Measurements from ENCODE around the gene CCNF.
"Not testable (repeated sequence)": the region's sequence is repeated elsewhere in the genome, so short reads cannot be mapped to it uniquely, and the experiment has no call there.

CCNF gene

DNA sequence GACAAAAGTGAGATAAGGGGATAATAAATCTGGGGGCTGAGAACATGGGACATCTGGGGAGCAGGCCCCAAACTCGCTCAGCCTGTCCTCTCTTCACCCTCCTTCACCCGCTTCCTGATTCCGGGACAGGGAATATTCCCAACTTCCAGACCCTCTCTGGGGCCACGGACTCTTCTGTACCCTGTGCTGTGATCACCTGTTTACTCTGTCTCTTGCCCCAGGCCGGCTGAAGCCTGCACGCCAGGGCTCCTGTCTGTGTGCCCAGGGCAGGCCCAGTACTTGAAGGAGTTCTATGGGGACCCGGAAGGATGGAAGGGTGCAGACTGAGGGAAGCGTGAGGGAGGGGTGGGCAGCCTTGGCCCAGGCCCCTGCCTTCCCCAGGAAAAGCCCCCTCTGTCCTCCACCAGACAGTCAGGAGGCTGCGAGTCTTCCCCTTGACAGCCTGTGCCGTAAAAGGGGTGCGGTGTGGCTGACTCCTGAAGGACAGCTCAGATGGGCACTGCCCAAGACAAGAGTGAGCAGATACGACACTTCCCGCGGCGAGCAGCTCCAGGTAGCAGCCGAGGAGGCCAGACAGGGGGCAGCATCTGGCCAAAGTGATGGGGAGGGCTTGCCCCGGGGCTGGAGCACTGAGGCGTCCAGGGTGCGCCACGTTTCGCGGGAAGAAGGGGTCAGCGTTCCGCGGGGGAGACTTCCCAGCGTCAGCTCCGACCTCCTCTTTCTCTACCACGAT, 1.0 kb upstream of the CCNF start:
- DNase-seq (ENCODE audit: low read depth, low spot score) = peak; percentile 74

DNA sequence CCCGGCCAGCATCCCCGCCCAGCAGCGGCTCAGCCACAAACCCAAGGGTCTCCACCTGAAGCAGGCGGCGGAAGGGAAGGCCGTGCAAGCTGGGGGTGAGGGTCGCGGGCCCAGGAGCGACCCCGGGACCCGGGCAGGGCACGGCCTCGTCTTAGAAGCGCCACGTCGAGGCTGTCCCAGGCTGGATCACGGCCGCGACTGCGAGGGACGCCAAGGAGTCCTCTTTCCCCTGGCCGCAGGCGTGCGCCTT, 538 bp upstream of the CCNF start:
- DNase-seq (ENCODE audit: low read depth, low spot score) = no peak

DNA sequence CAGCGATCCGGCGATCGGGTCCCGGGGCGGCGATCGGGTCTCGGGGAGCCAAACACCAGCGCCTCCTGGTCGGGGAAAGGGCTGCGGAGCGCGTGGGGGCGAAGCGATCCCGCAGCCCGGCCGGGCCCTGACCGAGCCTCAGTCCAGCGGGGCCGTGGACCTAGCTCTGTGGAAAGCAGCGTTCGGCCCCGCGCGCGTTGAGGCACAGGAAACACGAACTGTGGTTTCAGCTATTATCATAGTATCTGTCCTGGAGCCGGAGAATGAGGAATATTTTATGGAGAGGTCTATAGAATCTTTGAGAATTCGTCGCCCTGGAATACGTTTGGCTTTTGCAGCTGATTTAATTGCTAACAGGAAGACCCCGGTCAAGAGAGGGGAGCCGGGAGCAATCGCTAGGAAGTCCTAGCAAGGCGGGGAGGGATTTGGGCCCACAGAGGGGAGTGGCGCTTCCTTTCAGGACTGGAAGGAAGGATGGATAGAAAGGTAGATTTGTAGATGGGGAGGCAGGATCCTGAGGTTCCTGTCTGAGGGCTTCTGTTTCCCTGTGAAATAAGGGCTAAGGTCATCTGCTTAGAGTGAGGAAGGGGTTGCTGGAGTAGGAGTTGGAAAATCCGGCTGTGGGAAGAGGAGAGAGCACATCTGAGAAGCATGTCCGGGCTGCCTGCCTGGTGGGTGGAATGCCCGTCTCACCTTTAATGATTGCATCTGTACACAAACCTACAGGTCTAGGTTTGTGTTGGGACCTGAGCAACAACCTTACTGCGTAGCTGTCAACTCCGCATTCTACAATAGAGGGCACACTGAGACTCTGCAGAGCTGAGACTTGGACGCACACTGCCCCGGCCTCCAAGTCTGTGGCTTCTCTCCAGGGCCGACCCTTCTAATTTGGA, 770 bp downstream of the CCNF start:
- DNase-seq (ENCODE audit: low read depth, low spot score) = peak; percentile 40

DNA sequence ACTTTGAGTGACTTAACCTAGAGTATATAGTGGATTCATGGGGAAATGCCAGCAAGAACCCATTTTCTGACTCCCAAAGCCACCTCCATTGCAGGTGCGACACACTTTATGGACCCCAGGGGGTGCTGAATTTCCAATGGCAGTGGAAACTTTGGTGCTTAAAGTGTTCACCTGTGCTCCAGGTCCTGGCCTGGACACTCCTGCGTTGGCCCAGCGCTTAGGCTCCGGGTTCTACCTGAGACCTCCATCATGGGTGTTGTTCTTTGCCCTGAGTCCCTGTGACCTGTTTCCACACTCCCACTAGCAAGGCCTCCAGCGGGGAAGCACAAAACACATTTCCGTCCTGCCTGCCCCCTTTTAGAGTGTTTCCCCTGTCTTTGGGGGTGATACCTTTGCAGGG, 3.0 kb downstream of the CCNF start:
- DNase-seq (ENCODE audit: low read depth, low spot score) = no peak

DNA sequence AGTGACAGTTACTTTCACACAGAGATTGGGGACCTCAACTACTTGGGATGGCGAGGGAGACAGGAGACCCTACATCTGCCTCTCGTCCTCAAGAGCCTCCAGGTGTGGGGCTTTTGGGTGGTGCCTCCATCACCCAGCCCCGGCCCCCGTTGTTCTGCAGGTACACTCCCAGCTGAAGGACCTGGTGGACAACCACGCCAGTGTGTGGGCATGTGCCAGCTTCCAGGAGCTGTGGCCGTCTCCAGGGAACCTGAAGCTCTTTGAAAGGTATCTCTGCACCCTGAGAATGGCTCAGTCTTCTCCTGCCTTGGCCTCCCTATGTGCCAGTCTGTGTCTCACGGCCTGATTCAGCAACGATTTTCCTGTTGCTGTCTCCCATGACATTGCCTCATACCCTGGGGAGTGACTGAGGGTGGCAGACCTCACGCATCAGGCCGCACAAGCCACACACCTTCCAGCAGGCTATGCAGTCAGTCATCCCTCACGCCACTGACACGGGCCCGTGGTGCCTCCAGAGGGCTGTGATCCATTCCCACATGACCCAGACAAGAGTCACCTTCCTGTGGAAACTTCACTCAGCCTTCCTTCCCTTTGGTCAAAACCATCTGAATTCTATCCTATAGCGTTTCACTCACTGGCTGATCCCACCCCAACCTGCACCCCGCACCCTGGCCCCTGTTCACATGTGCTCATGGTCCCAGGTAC, 3.7 kb downstream of the CCNF start:
- DNase-seq (ENCODE audit: low read depth, low spot score) = no peak

DNA sequence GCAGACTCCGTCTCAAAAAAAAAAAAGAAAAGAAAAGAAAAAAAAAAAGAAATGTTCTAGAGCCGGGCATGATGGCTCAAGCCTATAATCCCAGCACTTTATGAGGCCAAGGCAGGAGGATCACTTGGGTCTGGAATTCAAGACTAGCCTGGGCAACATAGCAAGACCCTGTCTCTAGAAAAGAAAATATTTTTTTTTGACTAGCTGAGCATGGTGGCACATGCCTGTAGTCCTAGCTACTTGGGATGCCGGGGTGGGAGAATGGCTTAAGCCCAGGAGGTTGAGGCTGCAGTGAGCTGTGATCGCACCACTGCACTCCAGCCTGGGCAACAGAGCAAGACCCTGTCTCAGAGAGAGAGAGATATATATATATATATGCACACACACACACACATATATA, 6.0 kb downstream of the CCNF start:
- DNase-seq (ENCODE audit: low read depth, low spot score) = not testable (repeated sequence)

DNA sequence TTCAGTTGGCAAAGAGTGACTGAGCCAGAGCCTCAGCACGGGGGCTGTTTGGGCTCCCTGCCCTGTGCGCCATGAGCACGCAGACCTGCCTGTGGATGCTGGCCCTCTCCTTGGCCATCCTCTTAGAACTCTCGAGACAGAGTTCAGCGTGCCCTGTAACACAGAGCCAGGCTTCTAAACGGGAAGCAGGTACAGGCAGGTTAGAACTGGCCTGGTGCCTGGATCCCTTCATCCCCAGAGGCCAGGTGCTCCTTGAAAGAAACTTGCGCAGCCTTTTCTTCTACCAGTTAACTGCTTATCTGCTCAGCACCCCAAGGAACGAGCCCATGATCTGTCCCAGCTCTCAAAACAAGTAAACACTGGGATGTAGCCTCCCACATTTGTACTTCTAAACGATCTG, 6.9 kb downstream of the CCNF start:
- no peak for DNase-seq (ENCODE audit: low read depth, low spot score)

DNA sequence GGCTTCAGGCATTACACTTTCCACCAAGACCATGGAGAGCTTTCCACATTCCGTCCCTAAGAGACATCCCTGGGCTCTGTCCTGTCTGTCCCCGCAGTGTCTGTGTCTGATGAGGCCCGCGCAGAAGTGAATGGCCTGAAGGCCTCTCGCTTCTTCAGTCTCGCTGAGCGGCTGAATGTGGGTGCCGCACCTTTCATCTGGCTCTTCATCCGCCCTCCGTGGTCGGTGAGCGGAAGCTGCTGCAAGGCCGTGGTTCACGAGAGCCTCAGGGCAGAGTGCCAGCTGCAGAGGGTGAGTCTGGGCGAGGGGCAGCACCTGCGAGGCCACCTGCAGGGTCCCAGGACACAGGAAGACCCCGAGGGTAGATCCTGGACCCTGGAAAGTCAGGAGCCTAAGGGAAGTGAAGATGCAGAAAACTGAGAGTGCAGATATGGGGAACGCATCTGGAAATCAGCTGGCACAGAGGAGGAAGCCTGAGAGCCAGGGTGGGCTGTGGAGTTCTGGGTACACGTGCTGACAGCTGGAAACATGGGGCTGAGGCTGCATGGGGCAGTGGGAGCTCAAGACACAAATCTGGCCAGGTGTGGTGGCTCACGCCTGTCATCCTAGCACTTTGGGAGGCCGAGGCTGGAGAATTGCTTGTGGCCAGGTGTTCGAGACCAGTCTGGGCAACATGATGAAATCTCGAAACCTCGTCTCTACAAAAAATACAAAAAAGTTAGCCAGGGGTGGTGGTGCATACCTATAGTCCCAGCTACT, 8.0 kb downstream of the CCNF start:
- no peak for DNase-seq (ENCODE audit: low read depth, low spot score)

DNA sequence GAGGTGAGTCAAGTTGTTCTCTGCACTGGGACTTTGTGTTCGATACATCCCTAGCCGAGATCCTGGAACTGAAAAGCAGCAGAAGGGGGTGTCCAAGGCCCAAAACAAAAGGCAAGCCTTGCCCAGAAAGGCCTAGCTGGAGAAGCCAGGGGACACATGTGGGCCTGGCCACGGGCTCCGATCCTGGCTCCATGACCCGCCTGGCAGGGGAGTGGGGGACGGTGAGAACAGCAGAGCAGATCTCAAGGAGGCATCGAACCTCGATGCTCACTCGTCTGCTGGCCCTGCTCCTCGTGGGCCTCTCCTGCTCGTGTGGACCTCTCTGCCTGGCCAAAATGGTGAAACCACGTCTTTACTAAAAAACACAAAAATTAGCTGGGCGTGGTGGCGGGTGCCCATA, 8.9 kb downstream of the CCNF start:
- no peak for DNase-seq (ENCODE audit: low read depth, low spot score)

DNA sequence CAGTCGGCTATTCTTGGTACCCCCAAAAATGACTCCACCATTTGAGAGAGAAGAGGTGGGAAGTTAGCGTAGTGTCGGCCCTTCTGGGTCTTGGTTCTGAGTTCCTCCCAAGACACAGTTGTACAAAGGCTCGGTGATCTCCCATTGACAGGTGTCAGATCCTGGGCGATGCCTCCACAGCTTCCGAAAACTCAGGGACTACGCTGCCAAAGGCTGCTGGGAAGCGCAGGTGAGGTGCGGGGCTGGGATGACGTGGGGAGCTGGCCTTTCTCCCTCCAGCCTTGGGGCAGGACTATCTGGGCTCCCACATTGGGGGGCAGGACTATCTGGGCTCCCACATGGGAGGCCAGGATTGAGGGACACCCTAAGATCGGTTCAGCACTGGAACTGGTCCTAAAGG, 10.4 kb downstream of the CCNF start:
- DNase-seq (ENCODE audit: low read depth, low spot score) = no peak

DNA sequence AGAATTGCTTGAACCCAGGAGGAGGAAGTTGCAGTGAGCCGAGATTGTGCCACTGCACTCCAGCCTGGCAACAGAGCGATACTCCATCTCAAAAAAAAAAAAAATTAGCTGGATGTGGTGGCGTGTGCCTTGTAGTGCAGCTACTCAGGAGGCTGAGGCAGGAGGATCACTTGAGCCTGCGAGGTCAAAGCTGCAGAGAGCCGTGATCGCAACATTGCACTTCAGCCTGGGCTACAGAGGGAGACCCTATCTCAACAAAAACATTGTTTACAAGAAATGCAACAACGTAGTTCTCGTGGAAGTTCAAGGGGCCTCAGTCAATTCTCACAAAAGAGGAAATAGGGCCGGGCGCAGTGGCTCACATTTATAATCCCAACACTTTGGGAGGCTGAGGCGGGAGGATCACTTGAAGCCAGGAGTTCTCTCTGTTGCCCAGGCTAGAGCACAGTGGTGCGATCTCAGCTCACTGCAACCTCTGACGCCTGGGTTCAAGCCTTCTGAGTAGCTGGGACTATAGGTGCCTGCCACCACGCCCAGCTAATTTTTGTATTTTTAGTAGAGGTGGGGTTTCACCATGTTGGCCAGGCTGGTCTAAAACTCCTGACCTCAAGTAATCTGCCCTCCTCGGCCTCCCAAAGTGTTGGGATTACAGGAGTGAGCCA, 12.0 kb downstream of the CCNF start:
- not testable (repeated sequence) for DNase-seq (ENCODE audit: low read depth, low spot score)

DNA sequence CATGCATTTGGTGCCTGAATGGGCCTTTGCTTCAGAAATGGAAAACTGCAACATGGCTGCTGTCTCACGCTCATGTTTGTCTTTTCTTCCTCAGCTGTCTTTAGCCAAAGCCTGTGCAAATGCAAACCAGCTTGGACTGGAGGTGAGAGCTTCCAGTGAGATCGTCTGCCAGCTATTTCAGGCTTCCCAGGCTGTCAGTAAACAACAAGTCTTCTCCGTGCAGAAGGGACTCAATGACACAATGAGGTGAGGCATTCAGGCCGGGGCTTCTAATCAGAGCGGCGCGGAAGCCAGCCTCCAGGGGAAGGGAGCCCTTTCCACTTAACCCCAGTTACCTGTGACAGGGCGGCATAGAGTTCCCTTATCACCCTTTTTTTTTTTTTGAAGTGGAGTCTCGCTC, 14.3 kb downstream of the CCNF start:
- DNase-seq (ENCODE audit: low read depth, low spot score) = no peak

DNA sequence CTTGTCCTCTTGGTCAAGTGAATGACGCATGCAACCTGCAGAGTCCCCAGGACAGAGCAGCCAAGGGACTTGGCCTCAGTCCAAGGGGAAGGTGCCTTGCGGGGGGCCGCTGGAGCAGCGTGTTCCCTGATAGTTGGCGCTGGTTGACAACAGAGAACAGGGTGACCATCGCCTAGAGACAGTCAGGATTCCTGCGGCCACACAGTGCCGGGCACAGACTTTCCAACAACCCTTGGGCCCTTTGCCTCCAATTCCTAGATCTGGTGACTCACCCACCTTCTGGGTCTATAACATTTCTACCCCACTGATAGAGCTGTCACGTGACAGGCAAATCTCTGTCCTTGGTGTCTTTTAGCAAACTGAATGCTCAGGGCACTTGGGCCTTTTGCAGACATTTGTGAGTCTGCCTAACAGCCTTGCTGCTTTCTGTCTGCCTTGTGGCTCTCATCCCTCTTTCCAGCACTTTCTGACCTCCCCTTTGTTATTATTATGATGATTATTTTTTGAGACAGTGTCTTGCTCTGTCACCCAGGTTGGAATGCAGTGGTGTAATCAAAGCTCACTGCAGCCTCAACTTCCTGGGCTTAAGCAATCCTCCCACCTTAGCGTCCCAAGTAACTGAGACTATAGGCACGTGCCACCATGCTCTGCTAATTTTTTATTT, 18.8 kb downstream of the CCNF start:
- no peak for DNase-seq (ENCODE audit: low read depth, low spot score)

DNA sequence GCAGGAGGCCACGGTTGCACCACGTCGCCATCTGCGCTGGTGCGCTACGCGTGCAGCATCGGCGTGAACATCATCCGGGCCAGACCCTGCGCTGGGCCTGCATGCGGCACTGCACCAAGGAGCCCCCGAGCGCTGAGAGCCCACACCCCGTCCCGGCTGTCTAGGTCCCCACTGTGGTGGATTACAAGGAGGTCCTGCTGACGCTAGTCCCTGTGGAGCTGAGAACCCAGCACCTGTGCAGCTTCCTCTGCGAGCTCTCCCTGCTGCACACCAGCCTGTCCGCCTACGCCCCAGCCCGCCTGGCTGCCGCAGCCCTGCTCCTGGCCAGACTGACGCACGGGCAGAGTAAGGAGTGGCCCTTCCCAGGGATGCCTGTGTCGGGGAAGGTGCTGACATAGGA, 19.9 kb downstream of the CCNF start:
- DNase-seq (ENCODE audit: low read depth, low spot score) = no peak

DNA sequence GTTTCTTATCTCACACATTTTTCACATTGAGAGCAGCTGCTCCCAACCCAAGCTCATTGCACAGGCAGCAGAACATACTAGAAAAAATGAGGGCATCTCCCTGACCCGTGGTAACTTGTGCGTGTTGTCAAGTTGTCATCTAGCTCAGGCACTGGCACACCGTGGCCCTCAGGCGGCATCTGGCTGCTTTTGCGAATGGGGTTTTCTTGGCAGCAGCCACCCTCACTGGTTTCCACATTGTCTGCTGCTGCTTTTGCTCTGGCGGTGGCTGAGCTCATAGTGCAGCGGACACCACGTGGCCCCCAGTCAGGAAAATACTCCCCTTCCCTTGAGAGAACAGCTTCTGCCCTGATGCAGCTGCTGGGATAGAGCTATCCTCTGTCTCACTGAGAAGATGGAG, 21.3 kb downstream of the CCNF start:
- DNase-seq (ENCODE audit: low read depth, low spot score) = no peak

DNA sequence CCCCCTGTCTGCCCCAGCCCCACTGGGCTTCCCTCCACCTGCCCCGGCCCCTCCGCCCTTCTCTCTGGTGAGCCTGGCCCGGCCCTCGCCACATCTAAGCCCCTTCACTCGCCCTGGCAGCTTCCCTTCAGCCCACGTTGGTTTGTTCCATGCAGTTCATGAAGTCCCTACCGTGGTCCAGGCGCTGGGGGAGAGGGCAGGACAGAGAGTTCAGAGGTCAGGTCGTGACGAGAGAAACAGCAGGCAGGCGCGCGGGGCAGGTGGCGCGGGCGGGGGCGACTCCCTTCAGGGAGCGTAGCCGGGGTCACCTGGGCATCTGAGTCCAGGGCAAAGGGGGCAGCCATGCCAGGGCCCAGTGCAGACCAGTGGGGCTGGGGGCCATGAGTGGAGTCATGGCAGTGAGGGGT, 21.7 kb downstream of the CCNF start:
- no peak for DNase-seq (ENCODE audit: low read depth, low spot score)

DNA sequence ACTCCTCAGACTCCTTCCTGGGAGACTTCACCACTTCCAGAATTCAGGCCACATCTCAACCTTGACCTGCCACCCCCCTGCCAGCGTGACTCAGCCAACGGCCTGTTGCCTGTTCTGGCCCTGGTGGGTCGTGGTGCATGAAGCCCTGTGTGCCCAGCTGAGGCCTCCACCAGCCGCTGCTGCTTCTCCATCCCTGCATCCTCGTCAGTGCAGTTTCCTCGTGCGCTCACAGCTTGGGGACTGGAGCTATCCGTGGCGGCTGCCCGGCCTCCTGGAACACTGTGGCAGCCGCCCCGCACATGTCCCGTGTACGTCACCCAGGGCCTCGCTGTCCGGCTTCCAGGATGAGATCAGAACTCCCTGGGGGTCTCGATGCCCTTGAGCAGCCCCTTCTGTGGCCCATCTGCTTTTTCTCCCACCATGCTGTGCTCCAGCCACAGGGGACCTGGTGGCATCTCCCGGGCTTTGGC, 22.6 kb downstream of the CCNF start:
- no peak for DNase-seq (ENCODE audit: low read depth, low spot score)

DNA sequence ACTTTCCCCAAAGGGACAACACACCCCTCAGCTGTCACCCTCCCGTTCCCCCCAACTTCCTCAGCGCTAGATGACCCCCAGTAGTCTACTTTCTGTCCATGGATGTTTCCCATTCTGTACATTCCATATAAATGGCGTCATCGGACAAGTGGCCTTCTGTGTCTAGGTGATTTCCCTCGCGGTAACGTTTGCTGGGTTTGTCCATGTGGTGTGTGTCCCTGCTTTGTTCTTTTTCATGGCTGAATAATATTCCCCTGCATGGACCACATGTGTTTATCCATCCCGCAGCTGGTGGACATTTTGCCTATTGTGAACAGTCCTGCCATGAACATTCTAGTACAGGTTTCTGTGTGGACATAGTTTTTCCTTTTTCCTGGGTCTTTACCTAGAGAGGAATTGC, 23.4 kb downstream of the CCNF start:
- DNase-seq (ENCODE audit: low read depth, low spot score) = no peak

DNA sequence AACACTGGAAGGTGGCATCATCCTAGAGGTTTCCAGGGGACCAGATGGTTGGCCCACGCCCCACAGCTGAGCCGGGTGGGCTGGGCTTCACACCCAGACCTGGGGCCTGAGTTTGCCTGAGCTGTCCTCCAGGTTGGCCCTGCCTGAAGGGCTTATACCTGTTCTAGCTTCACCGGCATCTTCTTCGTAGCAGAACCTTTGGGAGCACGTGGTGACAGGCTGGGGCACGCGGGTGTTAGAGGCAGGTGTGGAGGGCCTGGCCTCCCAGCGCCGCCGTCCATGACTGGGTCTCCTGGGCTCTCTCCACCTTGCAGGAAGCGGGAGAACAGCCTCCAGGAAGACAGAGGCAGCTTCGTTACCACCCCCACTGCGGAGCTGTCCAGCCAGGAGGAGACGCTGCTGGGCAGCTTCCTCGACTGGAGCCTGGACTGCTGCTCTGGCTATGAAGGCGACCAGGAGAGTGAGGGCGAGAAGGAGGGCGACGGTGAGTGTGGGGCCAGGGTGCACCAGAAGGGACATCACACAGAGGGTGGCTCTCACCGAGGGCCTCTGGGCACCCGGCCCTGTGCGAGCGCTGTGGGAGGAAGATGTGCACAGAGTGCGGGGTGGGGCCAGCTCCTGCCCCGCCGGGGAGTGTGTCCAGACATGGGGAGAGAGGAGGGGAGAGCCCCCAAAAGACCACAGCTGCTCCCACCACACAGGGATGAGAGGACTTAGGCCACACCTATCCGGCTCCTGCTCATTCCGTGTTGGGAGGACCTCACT, 26.0 kb downstream of the CCNF start:
- DNase-seq (ENCODE audit: low read depth, low spot score) = no peak

DNA sequence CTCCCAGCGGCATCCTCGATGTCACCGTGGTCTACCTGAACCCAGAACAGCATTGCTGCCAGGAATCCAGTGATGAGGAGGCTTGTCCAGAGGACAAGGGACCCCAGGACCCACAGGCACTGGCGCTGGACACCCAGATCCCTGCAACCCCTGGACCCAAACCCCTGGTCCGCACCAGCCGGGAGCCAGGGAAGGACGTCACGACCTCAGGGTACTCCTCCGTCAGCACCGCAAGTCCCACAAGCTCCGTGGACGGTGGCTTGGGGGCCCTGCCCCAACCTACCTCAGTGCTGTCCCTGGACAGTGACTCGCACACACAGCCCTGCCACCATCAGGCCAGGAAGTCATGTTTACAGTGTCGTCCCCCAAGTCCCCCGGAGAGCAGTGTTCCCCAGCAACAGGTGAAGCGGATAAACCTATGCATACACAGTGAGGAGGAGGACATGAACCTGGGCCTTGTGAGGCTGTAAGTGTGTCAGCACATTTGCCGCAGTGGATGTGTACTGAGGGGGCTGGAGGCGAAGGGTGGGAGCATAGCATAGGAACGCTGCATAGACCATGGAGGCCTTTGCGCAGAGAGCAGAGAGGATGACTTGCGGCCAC, 27.4 kb downstream of the CCNF start:
- no peak for DNase-seq (ENCODE audit: low read depth, low spot score)

All from ELF-1 (cell line).